DOHH2 (cell line): ENCODE measurements around the gene SPON2.

Source experiments
- H3F3A ChIP-seq: fragments of 200-600 bp; sonication (generic), shearing (Covaris generic); 2 replicates; pipeline ENCODE4 v1.6.0; 2016; ENCODE audit warnings: antibody characterized with exemption, mild to moderate bottlenecking; ENCODE audit not compliant: control insufficient read depth, insufficient read depth
- H3K27ac ChIP-seq: fragments of 200-600 bp; sonication (generic); 2 replicates; pipeline ENCODE4 v1.5.1; 2014; ENCODE audit warnings: low read depth, mild to moderate bottlenecking, low read length, moderate library complexity
- H3K27me3 ChIP-seq: fragments of 200-600 bp; sonication (generic); 2 replicates; pipeline ENCODE4 v1.6.1; 2014; ENCODE audit warnings: mild to moderate bottlenecking, low read length, mixed read lengths; ENCODE audit not compliant: control insufficient read depth
- H3K36me3 ChIP-seq: fragments of 200-600 bp; sonication (generic); 2 replicates; pipeline ENCODE4 v1.6.1; 2014; ENCODE audit warnings: mild to moderate bottlenecking, low read length, moderate library complexity, mixed read lengths; ENCODE audit not compliant: control insufficient read depth
- H3K4me1 ChIP-seq: fragments of 200-600 bp; sonication (generic); 2 replicates; pipeline ENCODE4 v1.6.1; 2014; ENCODE audit warnings: mild to moderate bottlenecking, low read length, mixed read lengths; ENCODE audit not compliant: control insufficient read depth
- H3K4me2 ChIP-seq: fragments of 200-600 bp; sonication (generic); 2 replicates; pipeline ENCODE4 v1.6.0; 2014; ENCODE audit warnings: mild to moderate bottlenecking, low read length, moderate library complexity
- H3K4me3 ChIP-seq: fragments of 200-600 bp; sonication (generic); 2 replicates; pipeline ENCODE4 v1.5.1; 2014; ENCODE audit warnings: mild to moderate bottlenecking, low read length, mixed read lengths
- H3K79me2 ChIP-seq: fragments of 200-600 bp; sonication (generic); 2 replicates; pipeline ENCODE4 v1.6.1; 2014; ENCODE audit warnings: mild to moderate bottlenecking, low read length, mixed read lengths; ENCODE audit not compliant: control insufficient read depth
- H3K9me2 ChIP-seq: fragments of 200-600 bp; sonication (generic); replicated peaks from 2 replicates; pipeline ENCODE4 v1.6.1; 2014; ENCODE audit warnings: mild to moderate bottlenecking, low read length, mixed read lengths; ENCODE audit not compliant: control insufficient read depth
- H3K9me3 ChIP-seq: fragments of 200-600 bp; sonication (generic); 2 replicates; pipeline ENCODE4 v1.6.1; 2014; ENCODE audit warnings: antibody characterized with exemption, low read length, mixed read lengths; ENCODE audit not compliant: control insufficient read depth, insufficient read depth
- H4K20me1 ChIP-seq: fragments of 200-600 bp; sonication (generic); 2 replicates; pipeline ENCODE4 v1.6.0; 2014; ENCODE audit warnings: low read depth, mild to moderate bottlenecking, antibody characterized with exemption, low read length, moderate library complexity; ENCODE audit not compliant: control insufficient read depth, insufficient read depth
- CTCF ChIP-seq: fragments of 200-600 bp; sonication (generic); IDR thresholded peaks from one replicate; pipeline ENCODE4 v1.5.1; 2014; ENCODE audit warnings: antibody characterized with exemption, mild to moderate bottlenecking, low read depth, low read length; ENCODE audit not compliant: poor library complexity, severe bottlenecking
- EZH2phosphoT487 ChIP-seq: fragments of 200-600 bp; sonication (generic); IDR thresholded peaks from 2 replicates; pipeline ENCODE4 v1.6.1; 2017; ENCODE audit warnings: borderline replicate concordance, mild to moderate bottlenecking, antibody characterized with exemption, low read length, moderate library complexity, mixed read lengths

SPON2 gene

DNA sequence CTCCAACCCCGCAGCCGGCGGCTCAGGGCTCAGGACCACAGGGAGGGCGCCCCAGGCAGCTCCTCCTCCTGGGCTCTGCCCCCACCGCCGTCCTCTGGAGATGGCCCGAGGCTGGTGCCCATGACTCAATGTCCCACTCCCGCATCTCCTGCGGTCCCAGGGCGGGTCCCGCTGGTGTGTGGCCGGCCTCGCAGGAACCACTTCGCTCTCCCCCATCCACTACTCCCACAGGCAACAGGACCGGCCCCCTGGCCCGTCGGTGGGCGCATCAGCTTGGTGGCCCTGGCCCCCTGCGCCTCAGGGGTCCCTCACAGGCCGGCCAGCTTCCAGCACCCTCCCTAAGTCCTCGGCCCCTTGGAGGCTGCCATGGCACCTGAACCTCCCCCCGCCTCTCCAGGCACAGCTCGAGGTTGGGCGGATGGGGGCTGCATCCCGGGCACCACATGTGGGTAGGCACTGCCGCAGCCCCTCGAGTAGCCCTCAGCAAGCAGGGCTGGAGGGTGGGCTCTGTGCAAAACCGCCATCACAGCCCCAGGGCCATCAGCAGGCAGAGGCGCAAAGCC is 22.8 kb upstream of the SPON2 start:
- Histone ChIP-seq H4K20me1 (no peaks in the 10 kb centered on the region), H3K79me2 (peaks cover 41% of the 10 kb centered on the region), H3K27ac (no peak overlapping the region), H3K4me3 (no peak overlapping the region), H3K4me1 (peaks cover 29% of the 10 kb centered on the region), H3K9me2 (no peaks in the 10 kb centered on the region), H3K27me3 (no peaks in the 10 kb centered on the region), H3K4me2 (no peak overlapping the region), H3K9me3 (no peaks in the 10 kb centered on the region), H3F3A (peaks cover 12% of the 10 kb centered on the region), H3K36me3 (peaks cover 49% of the 10 kb centered on the region)
- TF ChIP-seq CTCF = no peak
- no peak for TF ChIP-seq EZH2phosphoT487

DNA sequence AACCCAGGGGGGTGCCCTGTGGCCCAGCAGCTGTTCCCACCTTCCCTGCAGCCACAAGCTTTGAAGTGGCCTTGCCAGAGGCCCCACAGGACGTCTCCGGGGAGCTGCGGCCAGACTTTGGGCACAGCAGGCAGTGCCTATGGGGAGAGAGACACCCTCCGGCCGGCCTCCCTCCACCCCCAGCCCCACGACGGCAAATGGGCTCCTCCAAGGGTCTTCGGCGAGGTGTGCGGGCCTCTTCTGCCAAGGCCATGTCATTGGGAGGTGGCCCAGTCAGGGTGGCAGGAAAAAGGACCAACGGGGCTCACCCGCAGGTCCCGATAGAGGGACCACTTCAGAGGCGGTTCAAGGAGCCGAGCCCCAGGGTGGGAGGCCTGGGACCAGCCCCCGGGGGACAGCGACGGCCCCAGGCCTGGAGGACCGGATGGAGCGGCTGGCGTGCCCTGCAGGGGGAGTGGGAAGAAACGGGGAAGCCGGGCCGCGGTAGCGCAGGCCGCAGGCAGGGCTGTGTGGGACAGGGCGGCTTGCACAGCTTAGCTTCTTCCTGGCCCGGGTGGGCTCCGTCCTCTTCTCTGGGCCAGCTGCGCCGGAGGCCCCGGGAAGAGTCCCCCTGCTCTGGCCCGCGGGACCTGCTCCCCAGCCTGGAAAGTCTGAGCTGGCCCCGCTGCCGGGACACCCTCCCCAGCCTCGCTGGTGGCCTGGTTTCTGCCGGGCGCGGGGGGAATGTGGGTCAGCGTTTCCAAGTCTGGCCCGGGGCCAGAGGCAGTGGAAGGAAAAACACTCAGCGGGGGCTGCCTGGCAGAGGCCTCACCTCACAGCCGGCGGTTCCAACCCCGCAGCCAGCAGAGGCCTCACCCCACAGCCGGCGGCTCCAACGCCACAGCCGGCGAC is 21.9 kb upstream of the SPON2 start:
- no peaks in the 10 kb centered on the region for H3K9me2 ChIP-seq
- peaks cover 40% of the 10 kb centered on the region for H3K36me3 ChIP-seq
- peaks cover 32% of the 10 kb centered on the region for H3K79me2 ChIP-seq
- no peak overlapping the region for H3K27ac ChIP-seq
- H3F3A ChIP-seq = peaks cover 13% of the 10 kb centered on the region
- no peak overlapping the region for H3K4me3 ChIP-seq
- no peaks in the 10 kb centered on the region for H3K9me3 ChIP-seq
- no peaks in the 10 kb centered on the region for H4K20me1 ChIP-seq
- peaks cover 23% of the 10 kb centered on the region for H3K4me1 ChIP-seq
- TF ChIP-seq CTCF (no peak), EZH2phosphoT487 (no peak)
- no peak overlapping the region for H3K4me2 ChIP-seq
- no peaks in the 10 kb centered on the region for H3K27me3 ChIP-seq

DNA sequence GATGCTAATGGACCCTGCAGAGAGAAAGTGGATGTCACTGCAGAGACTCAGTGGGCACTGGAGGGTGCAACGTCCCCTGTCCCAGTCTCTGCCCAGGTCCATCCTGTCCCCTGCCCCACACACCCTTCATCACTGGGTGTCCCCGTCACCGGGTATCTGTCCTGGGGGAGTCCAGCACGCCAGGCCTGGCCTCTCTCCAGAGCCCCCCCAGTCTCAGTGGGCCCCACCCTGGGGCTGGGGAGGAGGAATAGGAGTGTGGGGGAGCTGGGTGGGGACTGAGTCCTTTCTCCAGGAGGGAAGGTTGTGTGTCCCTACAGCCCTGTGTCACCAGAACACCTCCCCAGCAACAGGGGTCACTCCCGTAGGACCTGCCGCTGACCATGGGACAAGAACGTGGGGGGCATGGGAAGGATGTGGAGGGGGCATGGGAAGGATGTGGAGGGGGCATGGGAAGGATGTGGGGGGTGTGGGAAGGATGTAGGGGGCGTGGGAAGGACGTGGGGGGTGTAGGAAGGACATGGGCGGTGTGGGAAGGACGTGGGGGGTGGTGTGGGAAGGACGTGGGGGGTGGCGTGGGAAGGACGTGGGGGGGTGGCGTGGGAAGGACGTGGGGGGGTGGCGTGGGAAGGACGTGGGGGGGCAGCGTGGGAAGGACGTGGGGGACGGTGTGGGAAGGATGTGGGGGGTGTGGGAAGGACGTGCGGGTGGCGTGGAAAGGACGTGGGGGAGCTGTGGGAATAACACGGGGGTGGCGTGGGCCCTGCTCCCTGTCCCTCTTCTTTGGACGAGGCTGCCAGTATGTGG is 21.0 kb upstream of the SPON2 start:
- Histone ChIP-seq H3F3A (peaks cover 9% of the 10 kb centered on the region), H3K36me3 (peaks cover 39% of the 10 kb centered on the region), H3K4me3 (no peak overlapping the region), H3K9me2 (no peaks in the 10 kb centered on the region), H3K4me1 (peaks cover 23% of the 10 kb centered on the region), H3K4me2 (no peak overlapping the region), H3K27ac (no peak overlapping the region), H4K20me1 (no peaks in the 10 kb centered on the region), H3K79me2 (peaks cover 25% of the 10 kb centered on the region), H3K9me3 (no peaks in the 10 kb centered on the region), H3K27me3 (no peaks in the 10 kb centered on the region)
- TF ChIP-seq EZH2phosphoT487 (no peak), CTCF (no peak)
